HepG2 (cell line): ENCODE results near the gene TGM2. TPM values are rescaled to one million over a fixed set of nuclear protein-coding genes. Genes with fewer than 3 reads are reported as not detected.

ENCODE experiments used
- GATAD1 ChIP-seq: IDR thresholded peaks from 2 replicates; pipeline ENCODE4 v1.6.1; 2016; ENCODE audit warnings: missing genetic modification reagents, missing compliant biosample characterization
- JUND ChIP-seq: sonication (generic); formaldehyde crosslinking; IDR thresholded peaks from 2 replicates; pipeline ENCODE4 v1.8.0; 2022; ENCODE audit warnings: mild to moderate bottlenecking, missing genetic modification reagents
- LRRFIP1 ChIP-seq: sonication (generic); formaldehyde crosslinking; conservative IDR thresholded peaks from 2 replicates; pipeline ENCODE4 v1.4.0; 2020; ENCODE audit warnings: missing genetic modification reagents
- MAX ChIP-seq: IDR thresholded peaks from 2 replicates; pipeline ENCODE4 v1.6.1; 2012; ENCODE audit warnings: inconsistent platforms
- MEIS2 ChIP-seq: sonication (generic); formaldehyde crosslinking; IDR thresholded peaks from 2 replicates; pipeline ENCODE4 v1.9.0; 2021; ENCODE audit warnings: mild to moderate bottlenecking, missing genetic modification reagents
- NFAT5 ChIP-seq: sonication (generic); formaldehyde crosslinking; IDR thresholded peaks from 2 replicates; pipeline ENCODE4 v1.4.0; 2020; ENCODE audit warnings: missing genetic modification reagents
- PBX2 ChIP-seq: IDR thresholded peaks from 2 replicates; pipeline ENCODE4 v1.6.1; 2016; ENCODE audit warnings: control low read depth
- PHF5A ChIP-seq: IDR thresholded peaks from one replicate; pipeline ENCODE4 v1.6.1; 2018; ENCODE audit warnings: low read depth, missing genetic modification reagents; ENCODE audit not compliant: unreplicated experiment
- PRDM10 ChIP-seq: sonication (generic); formaldehyde crosslinking; IDR thresholded peaks from 2 replicates; pipeline ENCODE4 v1.4.0; 2020; ENCODE audit warnings: low read depth, missing genetic modification reagents
- RORA ChIP-seq: sonication (generic); formaldehyde crosslinking; IDR thresholded peaks from 2 replicates; pipeline ENCODE4 v1.5.0; 2020; ENCODE audit warnings: mild to moderate bottlenecking, missing genetic modification reagents, moderate library complexity
- SIN3B ChIP-seq: fragments of 150-350 bp; IDR thresholded peaks from 2 replicates; pipeline ENCODE4 v1.6.1; 2014; ENCODE audit warnings: low read length
- ZBTB49 ChIP-seq: sonication (generic); formaldehyde crosslinking; IDR thresholded peaks from 2 replicates; pipeline ENCODE4 v1.4.0; 2020; ENCODE audit warnings: missing genetic modification reagents, borderline replicate concordance
- ZNF274 ChIP-seq: sonication (generic); formaldehyde crosslinking; IDR thresholded peaks from 2 replicates; pipeline ENCODE4 v1.5.1; 2020; ENCODE audit warnings: mild to moderate bottlenecking, missing genetic modification reagents
- ZNF644 ChIP-seq: IDR thresholded peaks from 2 replicates; pipeline ENCODE4 v1.6.1; 2016; ENCODE audit warnings: low read depth
- ZNF709 ChIP-seq: sonication (generic); formaldehyde crosslinking; IDR thresholded peaks from 2 replicates; pipeline ENCODE4 v1.5.0; 2020; ENCODE audit warnings: mild to moderate bottlenecking, missing genetic modification reagents
- polyA plus RNA-seq, 8 experiments: library from polyadenylated mRNA; depleted of rRNA in 3 of 8; stranded (reverse) in 7 of 8; unstranded in 1 of 8; fragments of >200 nt; fragmentation: Illumina TruSeq in 4 of 8; extraction: Trizol in 4 of 8; gene quantifications; 2 replicates each; pipeline versions ENCODE4 v1.2.1 to v1.2.3, GENCODE V29; 2011 to 2016; ENCODE audit warnings: low read depth in 4 of 8, missing spikeins in 1 of 8, mixed read lengths in 1 of 8; ENCODE audit not compliant: insufficient read depth in 1 of 8
- total RNA-seq, 5 experiments: library from RNA; depleted of rRNA; stranded (reverse); fragments of >200 nt; fragmentation: Illumina TruSeq; extraction: Trizol; gene quantifications; 2 replicates each; pipeline ENCODE4 v1.2.3, GENCODE V29; 2016; ENCODE audit warnings: low read depth in 1 of 5

The TGM2 gene
- total and polyA plus RNA-seq, 2 of the 13 experiments (the other 11 are each of a cell fraction or from before 2014, with no cell fraction given), result 4.2 to 46.4 TPM

GRCh38 chr20:38093641-38094077 is 71.4 kb downstream of the TGM2 start (continued):
- TF ChIP-seq LRRFIP1 (CRISPR knock-in tag) (no peak), ZNF644 (0 out of 2 replicates have a peak, but pooled peaks have one; percentile 28), PRDM10 (CRISPR knock-in tag) (peak; percentile 53; the same call in 1 of the 2 replicates), GATAD1 (CRISPR knock-in tag) (no peak), RORA (CRISPR knock-in tag) (no peak), ZNF274 (CRISPR knock-in tag) (no peak), SIN3B (no peak), JUND (CRISPR knock-in tag) (no peak), MEIS2 (CRISPR knock-in tag) (no peak), ZNF709 (CRISPR knock-in tag) (no peak), MAX (no peak), PHF5A (peak; percentile 60), PBX2 (CRISPR knock-in tag) (0 out of 2 replicates have a peak, but pooled peaks have one; percentile 10), ZBTB49 (CRISPR knock-in tag) (no peak), NFAT5 (CRISPR knock-in tag) (no peak)
